Hematopoietic multipotent progenitor cell treated with erythropoietin and hydrocortisone succinate and interleukin-3 and kit ligand, for 4 days (in vitro differentiated cells): ENCODE data around the gene HSD17B8.

ENCODE experiments used
- DNase-seq: peaks from one replicate; pipeline ENCODE4 v3.0.0-alpha.2; 2015

HSD17B8 gene

GRCh38 chr6:33192671-33193602 lies 11.5 kb upstream of the HSD17B8 start:
- DNase-seq = peak; percentile 56

GRCh38 chr6:33193619-33194018 lies 10.8 kb upstream of the HSD17B8 start:
- DNase-seq = no peak

GRCh38 chr6:33194431-33194979 lies 9.9 kb upstream of the HSD17B8 start:
- DNase-seq = no peak

GRCh38 chr6:33195304-33196165 lies 8.9 kb upstream of the HSD17B8 start:
- DNase-seq = no peak

GRCh38 chr6:33197431-33198048 lies 6.9 kb upstream of the HSD17B8 start:
- peak; percentile 94 for DNase-seq

GRCh38 chr6:33198159-33198852 lies 6.1 kb upstream of the HSD17B8 start:
- DNase-seq = no peak

GRCh38 chr6:33198853-33199436 lies 5.5 kb upstream of the HSD17B8 start:
- DNase-seq = no peak

GRCh38 chr6:33199687-33200218 lies 4.7 kb upstream of the HSD17B8 start:
- DNase-seq = peak; percentile 94

- peak; percentile 100 for DNase-seq
Measured at GRCh38 chr6:33200219-33201146, 4.0 kb upstream of the HSD17B8 start, which contains the start of the genes RXRB and SLC39A7. Gene RXRB, minus strand, starts transcription at chr6:33200665. Its CDS starts 189 bp downstream, at chr6:33200476. Gene SLC39A7, plus strand, starts transcription at chr6:33200867. Its CDS starts 379 bp downstream, at chr6:33201246.

GRCh38 chr6:33201147-33201545 lies 3.3 kb upstream of the HSD17B8 start:
- DNase-seq = no peak

- no peak for DNase-seq
Measured at GRCh38 chr6:33201935-33202334, 2.5 kb upstream of the HSD17B8 start.

GRCh38 chr6:33202799-33203198 lies 1.7 kb upstream of the HSD17B8 start:
- DNase-seq = no peak

- DNase-seq = no peak
Measured at GRCh38 chr6:33203443-33204164, 851 bp upstream of the HSD17B8 start.

GRCh38 chr6:33204165-33204414 lies 365 bp upstream of the HSD17B8 start:
- no peak for DNase-seq

GRCh38 chr6:33205191-33206026 lies 954 bp downstream of the HSD17B8 start:
- peak; percentile 46 for DNase-seq

GRCh38 chr6:33206027-33206863 lies 1.8 kb downstream of the HSD17B8 start:
- no peak for DNase-seq

GRCh38 chr6:33206864-33207551 lies 2.6 kb downstream of the HSD17B8 start:
- no peak for DNase-seq
